ENCODE data around the gene ARHGEF1.
"Not testable (repeated sequence)": the region's sequence is repeated elsewhere in the genome, so short reads cannot be mapped to it uniquely, and the experiment has no call there.

ARHGEF1 gene

GRCh38 chr19:41933693-41934426 is 50.9 kb downstream of the ARHGEF1 start:
- DNase-seq: no peak

DNA sequence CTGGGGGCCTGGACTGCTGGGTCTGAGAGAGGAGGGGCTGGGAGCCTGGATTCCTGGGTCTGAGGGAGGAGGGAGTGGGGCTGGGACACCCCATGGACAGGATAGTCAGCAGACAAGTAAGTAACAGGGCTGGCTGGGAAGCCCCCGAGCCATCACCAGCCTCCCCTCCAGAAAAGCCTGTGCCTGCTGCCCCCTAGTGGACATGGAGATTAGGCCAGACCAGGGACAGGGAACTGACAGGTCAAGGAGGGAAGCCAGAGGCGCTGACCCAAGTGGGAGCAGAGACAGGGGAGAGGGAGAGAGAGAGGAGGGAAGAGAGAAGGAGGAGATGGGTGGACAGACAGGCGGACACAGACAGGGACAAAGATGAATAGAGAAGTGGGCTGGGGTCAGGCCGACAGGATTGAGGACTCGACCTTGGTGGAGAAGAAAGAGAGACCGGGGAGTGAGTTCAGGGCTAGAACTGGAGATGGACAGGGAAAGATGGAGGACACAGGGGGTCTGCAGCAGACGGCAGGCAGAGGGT is 51.9 kb downstream of the ARHGEF1 start:
- DNase-seq: peak; percentile 85

- DNase-seq: no peak
Measured at GRCh38 chr19:41935760-41936415, 52.9 kb downstream of the ARHGEF1 start.

- peak; percentile 60 for DNase-seq
Measured at GRCh38 chr19:41936416-41936850, 53.4 kb downstream of the ARHGEF1 start.

- DNase-seq: no peak
Measured at GRCh38 chr19:41936961-41937360, 54.0 kb downstream of the ARHGEF1 start.

DNA sequence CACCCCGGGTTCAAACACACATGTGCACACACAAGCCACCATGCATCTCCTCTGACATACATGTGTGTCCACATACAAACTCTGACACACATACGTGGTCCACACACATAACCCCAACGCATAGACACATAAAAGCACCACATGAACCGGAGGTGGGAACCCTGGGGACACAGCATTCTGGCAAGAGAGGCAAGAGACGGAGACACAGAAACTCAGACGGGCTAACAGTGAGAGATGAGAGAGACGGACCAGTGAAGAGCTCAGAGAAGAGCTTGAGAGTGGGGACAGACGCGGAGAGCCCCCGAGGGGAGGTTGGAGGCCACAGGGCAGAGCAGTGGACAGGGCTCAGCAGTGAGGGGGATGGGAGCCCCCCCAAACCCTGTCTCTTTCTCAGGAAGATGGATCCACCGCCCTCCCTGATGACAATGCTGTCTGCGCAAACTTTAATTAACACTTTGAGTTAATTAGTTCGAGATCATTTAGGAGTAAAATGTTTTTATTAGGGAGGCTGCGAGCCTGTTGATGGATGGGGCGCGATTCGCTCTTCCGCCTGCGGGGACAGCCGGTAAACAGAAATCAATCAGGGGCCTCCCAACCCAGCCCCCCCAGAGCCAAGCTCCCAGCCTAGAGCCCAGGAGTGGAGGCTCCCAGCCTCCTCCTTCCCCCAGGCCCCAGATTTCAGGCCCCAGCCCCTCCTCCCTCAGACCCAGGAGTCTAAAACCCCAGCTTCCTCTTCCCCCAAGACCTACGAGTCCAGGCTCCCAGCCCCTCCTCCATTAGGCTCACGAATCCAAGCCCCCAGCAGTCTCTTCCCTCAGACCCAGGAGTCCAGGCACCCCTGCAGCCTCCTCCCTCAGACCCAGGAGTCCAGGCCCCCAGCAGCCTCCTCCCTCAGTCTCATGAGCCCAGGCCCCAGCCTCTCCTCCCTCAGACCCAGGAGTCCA is 54.8 kb downstream of the ARHGEF1 start:
- DNase-seq: no peak

DNA sequence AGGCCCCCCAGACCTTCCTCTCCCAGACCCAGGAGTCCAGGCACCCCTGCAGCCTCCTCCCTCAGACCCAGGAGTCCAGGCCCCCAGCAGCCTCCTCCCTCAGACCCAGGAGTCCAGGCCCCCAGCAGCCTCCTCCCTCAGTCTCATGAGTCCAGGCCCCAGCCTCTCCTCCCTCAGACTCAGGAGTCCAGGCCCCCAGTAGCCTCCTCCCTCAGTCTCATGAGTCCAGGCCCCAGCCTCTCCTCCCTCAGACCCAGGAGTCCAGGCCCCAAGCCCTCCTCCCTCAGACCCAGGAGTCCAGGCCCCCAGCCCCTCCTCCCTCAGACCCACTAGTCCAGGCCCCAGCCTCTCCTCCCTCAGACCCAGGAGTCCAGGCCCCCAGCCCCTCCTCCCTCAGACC is 56.2 kb downstream of the ARHGEF1 start:
- DNase-seq: not testable (repeated sequence)

- DNase-seq: peak; percentile 55
Measured at GRCh38 chr19:41939861-41940730, 57.1 kb downstream of the ARHGEF1 start.

GRCh38 chr19:41940731-41941409 is 57.9 kb downstream of the ARHGEF1 start:
- no peak for DNase-seq

GRCh38 chr19:41941410-41942202 is 58.6 kb downstream of the ARHGEF1 start:
- DNase-seq: no peak

DNA sequence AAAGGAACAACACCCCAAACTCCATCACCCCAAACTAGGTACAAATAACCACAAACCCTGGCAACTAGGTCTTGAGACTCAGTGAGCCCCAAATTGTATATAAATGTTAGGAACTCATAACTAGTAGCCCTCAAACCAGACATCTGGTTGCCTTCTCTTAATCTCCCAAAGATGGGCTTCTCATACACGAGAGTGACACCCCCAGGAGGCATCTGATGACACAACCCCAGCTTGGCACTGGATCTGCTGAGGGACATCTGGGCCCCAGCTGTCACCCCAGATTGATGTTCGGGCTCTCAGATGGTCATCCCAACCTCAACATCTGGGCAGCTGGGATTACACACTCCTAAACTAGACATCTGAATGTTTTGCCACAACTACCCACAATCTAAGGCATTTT is 61.4 kb downstream of the ARHGEF1 start:
- no peak for DNase-seq

- DNase-seq: peak; percentile 92
Measured at GRCh38 chr19:41945135-41945766, 62.3 kb downstream of the ARHGEF1 start.

DNA sequence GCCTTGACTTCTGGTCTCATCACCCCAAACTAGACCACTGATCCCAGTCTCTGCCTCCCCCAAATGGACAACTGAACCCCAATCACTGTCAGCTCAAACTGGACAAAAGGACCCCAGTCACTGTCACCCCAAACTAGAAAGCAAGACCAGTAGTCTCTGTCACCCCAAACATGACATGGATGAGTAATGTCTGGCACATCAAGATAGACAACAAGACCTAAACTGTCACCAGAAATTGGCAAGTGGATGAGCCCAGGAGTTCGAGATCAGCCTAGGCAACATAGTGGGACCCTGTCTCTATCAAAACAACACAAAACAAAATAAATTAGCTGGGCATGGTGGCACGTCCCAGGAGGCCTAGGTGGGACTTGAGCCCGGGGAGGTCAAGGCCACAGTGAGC is 64.1 kb downstream of the ARHGEF1 start:
- no peak for DNase-seq

GRCh38 chr19:41951686-41952172 is 68.7 kb downstream of the ARHGEF1 start:
- peak; percentile 91 for DNase-seq

DNA sequence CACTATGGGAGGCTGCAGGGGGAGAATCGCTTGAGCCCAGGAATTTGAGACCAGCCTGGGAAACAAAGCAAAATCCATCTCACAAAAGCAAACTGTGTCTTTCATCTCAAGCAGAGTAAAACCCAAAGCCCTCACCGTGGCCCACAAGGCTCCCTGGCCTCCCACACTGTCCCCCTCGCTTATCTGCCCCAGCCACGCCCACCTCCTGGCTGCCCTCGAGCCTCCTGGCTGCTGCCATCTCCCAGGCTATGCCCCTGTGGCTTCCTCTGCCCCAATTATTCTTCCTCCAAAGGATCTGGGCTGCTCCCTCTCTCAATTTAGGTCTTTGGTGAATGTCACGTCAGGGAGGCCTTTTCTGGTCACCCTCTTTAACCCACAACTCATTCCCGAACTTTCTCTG is 72.5 kb downstream of the ARHGEF1 start:
- no peak for DNase-seq

DNA sequence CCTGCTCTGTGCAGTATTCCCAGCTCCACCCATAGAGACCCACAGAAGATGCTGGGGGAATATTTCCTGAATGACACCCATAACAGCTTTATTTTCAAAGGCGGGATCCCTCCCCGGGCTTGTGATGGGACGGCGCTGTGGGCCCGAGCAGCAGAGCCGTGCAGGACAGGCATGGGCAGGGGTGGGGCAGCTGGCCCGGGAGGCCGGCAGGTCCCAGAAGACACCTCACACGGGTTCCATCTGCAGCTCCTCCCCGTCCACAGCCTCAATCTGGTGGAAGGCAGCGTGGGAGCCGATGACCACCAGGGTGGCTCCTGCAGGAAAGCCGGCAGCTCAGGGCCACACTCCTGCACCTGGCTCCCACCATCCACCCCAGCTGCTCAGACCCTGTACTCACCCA is 73.6 kb downstream of the ARHGEF1 start:
- DNase-seq: no peak
